H1 (cell line): Measurements from ENCODE around the gene ADAMTS17. TPM values are rescaled to one million over a fixed set of nuclear protein-coding genes. Genes with fewer than 3 reads are reported as not detected.

Experiments
- CTCF ChIA-PET: fragments of 300-600 bp; sonication (Branson Sonifier 250); formaldehyde crosslinking; loops from one replicate; lab custom pipeline; 2021; ENCODE audit not compliant: partially characterized antibody; lab: Charles Lee
- POLR2A ChIA-PET: fragments of 300-600 bp; sonication (Branson Sonifier 250); formaldehyde crosslinking; loops from one replicate; lab custom pipeline; 2021; ENCODE audit warnings: inconsistent platforms; ENCODE audit not compliant: partially characterized antibody; lab: Charles Lee
- DNase-seq, 2 experiments: peaks; one replicate each; pipeline versions ENCODE4 v3.0.0 to v3.0.0-alpha.2; 2010 to 2022; ENCODE audit warnings: low spot score in 2 of 2, low read depth in 1 of 2, mixed read lengths in 1 of 2
- FAIRE-seq: peaks from 2 replicates; lab custom pipeline; 2011; peaks lifted over from hg19 to GRCh38; lab: Jason Lieb, UNC
- H2AFZ ChIP-seq: 2 replicates; pipeline ENCODE4 v1.8.1; 2012; ENCODE audit warnings: low read length, inconsistent platforms
- H2AK5ac ChIP-seq: 2 replicates; pipeline ENCODE4 v1.6.1; 2013; ENCODE audit warnings: low read depth, low read length
- H2BK120ac ChIP-seq: replicated peaks from 2 replicates; pipeline ENCODE3; 2013; ENCODE audit warnings: low read depth, low read length, inconsistent platforms
- H2BK12ac ChIP-seq: 2 replicates; pipeline ENCODE4 v1.6.1; 2013; ENCODE audit warnings: low read depth, low read length
- H2BK15ac ChIP-seq: 2 replicates; pipeline ENCODE4 v1.6.1; 2013; ENCODE audit warnings: low read length
- H2BK20ac ChIP-seq: 2 replicates; pipeline ENCODE4 v1.6.1; 2013; ENCODE audit warnings: low read length
- H2BK5ac ChIP-seq: 2 replicates; pipeline ENCODE4 v1.6.1; 2013; ENCODE audit warnings: low read depth, low read length
- H3K14ac ChIP-seq: 2 replicates; pipeline ENCODE4 v1.6.1; 2013; ENCODE audit warnings: inconsistent platforms; ENCODE audit not compliant: insufficient read length
- H3K18ac ChIP-seq: 2 replicates; pipeline ENCODE4 v1.6.1; 2013; ENCODE audit warnings: low read length; ENCODE audit errors: extremely low read depth
- H3K23ac ChIP-seq: 2 replicates; pipeline ENCODE4 v1.6.1; 2013; ENCODE audit warnings: inconsistent platforms; ENCODE audit not compliant: insufficient read length
- H3K23me2 ChIP-seq: 2 replicates; pipeline ENCODE4 v1.6.1; 2013; ENCODE audit warnings: low read depth, low read length
- H3K27ac ChIP-seq: 2 replicates; pipeline ENCODE4 v1.6.1; 2011; ENCODE audit warnings: low read depth, low read length, inconsistent platforms
- H3K27me3 ChIP-seq, 4 experiments: replicated peaks in 1 of 4; 1 replicate in 1 of 4; 2 replicates in 3 of 4; pipeline versions ENCODE4 v1.6.1 to v1.8.1; 2011 to 2013; ENCODE audit warnings: low read length in 3 of 4, mild to moderate bottlenecking in 3 of 4, inconsistent platforms in 2 of 4, mixed read lengths in 2 of 4, moderate library complexity in 1 of 4; ENCODE audit not compliant: control insufficient read depth in 3 of 4, insufficient read depth in 3 of 4; ENCODE audit errors: extremely low read depth in 1 of 4
- H3K36me3 ChIP-seq, 4 experiments: 2 replicates each; pipeline versions ENCODE4 v1.6.1 to v1.8.1; 2011 to 2013; ENCODE audit warnings: mild to moderate bottlenecking in 4 of 4, low read length in 3 of 4, moderate library complexity in 2 of 4, control low read depth in 1 of 4, inconsistent platforms in 1 of 4; ENCODE audit not compliant: insufficient read depth in 4 of 4, control insufficient read depth in 2 of 4
- H3K4ac ChIP-seq: replicated peaks from 2 replicates; pipeline ENCODE3; 2013; ENCODE audit warnings: low read length, low read depth, mixed read lengths, inconsistent platforms; ENCODE audit not compliant: insufficient read length
- H3K4me1 ChIP-seq, 4 experiments: replicated peaks in 1 of 4; 1 replicate in 1 of 4; 2 replicates in 3 of 4; pipeline versions ENCODE4 v1.6.1 to v1.8.1; 2011 to 2013; ENCODE audit warnings: low read length in 3 of 4, inconsistent platforms in 2 of 4, mixed read lengths in 1 of 4; ENCODE audit not compliant: insufficient read depth in 4 of 4, control insufficient read depth in 3 of 4
- H3K4me2 ChIP-seq, 2 experiments: 2 replicates each; pipeline versions ENCODE4 v1.6.1 to v1.8.1; 2011 to 2013; ENCODE audit warnings: low read depth in 2 of 2, low read length in 2 of 2, control low read depth in 1 of 2, inconsistent platforms in 1 of 2, mild to moderate bottlenecking in 1 of 2; ENCODE audit not compliant: insufficient read depth in 1 of 2
- H3K4me3 ChIP-seq, 4 experiments: fragments of 200-600, 300-600 bp in 1 of 4; sonication (generic), shearing (Covaris generic), sonication (Bioruptor Twin) in 1 of 4; 2 replicates each; pipeline versions ENCODE4 v1.5.1 to v1.8.1; 2011 to 2016; ENCODE audit warnings: low read length in 4 of 4, low read depth in 3 of 4, control low read depth in 2 of 4, inconsistent platforms in 2 of 4, mild to moderate bottlenecking in 2 of 4, mixed read lengths in 1 of 4, moderate library complexity in 1 of 4; ENCODE audit not compliant: insufficient read depth in 2 of 4; ENCODE audit errors: extremely low read depth in 1 of 4
- H3K56ac ChIP-seq: replicated peaks from 2 replicates; pipeline ENCODE3; 2013; ENCODE audit warnings: low read depth, mild to moderate bottlenecking, mixed read lengths, low read length, inconsistent platforms; ENCODE audit not compliant: insufficient read length
- H3K79me1 ChIP-seq: 2 replicates; pipeline ENCODE4 v1.6.1; 2013; ENCODE audit warnings: low read depth, low read length, control low read depth
- H3K79me2 ChIP-seq, 2 experiments: 2 replicates each; pipeline versions ENCODE4 v1.6.1 to v1.8.1; 2012 to 2013; ENCODE audit warnings: low read length in 2 of 2, mild to moderate bottlenecking in 2 of 2, inconsistent platforms in 1 of 2; ENCODE audit not compliant: insufficient read depth in 2 of 2, control insufficient read depth in 1 of 2
- H3K9ac ChIP-seq, 4 experiments: replicated peaks in 1 of 4; 1 replicate in 1 of 4; 2 replicates in 3 of 4; pipeline versions ENCODE4 v1.6.1 to v1.8.1; 2011 to 2013; ENCODE audit warnings: low read depth in 3 of 4, low read length in 3 of 4, control low read depth in 2 of 4, mild to moderate bottlenecking in 2 of 4, moderate library complexity in 2 of 4, inconsistent platforms in 1 of 4; ENCODE audit errors: extremely low read depth in 1 of 4
- H3K9me3 ChIP-seq, 2 experiments: 2 replicates each; pipeline versions ENCODE4 v1.6.1 to v1.8.1; 2012 to 2013; ENCODE audit warnings: mild to moderate bottlenecking in 2 of 2, moderate library complexity in 2 of 2, control low read depth in 1 of 2, inconsistent platforms in 1 of 2, low read depth in 1 of 2, low read length in 1 of 2, mixed read lengths in 1 of 2; ENCODE audit not compliant: insufficient read depth in 2 of 2
- H4K20me1 ChIP-seq, 2 experiments: replicated peaks in 1 of 2; 2 replicates each; pipeline versions ENCODE3 to v1.8.1; 2011 to 2013; ENCODE audit warnings: inconsistent platforms in 2 of 2, low read length in 2 of 2, mild to moderate bottlenecking in 1 of 2; ENCODE audit not compliant: insufficient read depth in 2 of 2, control insufficient read depth in 1 of 2
- H4K5ac ChIP-seq: 2 replicates; pipeline ENCODE4 v1.6.1; 2013; ENCODE audit warnings: low read length, low read depth, mixed read lengths, inconsistent platforms; ENCODE audit not compliant: insufficient read length
- H4K8ac ChIP-seq: 2 replicates; pipeline ENCODE4 v1.8.0; 2013; ENCODE audit warnings: mild to moderate bottlenecking, moderate library complexity, low read length, inconsistent platforms; ENCODE audit not compliant: insufficient read depth; ENCODE audit errors: extremely low read depth
- H4K91ac ChIP-seq: replicated peaks from 2 replicates; pipeline ENCODE3; 2013; ENCODE audit warnings: low read length, mixed read lengths, inconsistent platforms; ENCODE audit not compliant: insufficient read length
- CEBPB ChIP-seq: IDR thresholded peaks from 2 replicates; pipeline ENCODE4 v1.6.1; 2012; ENCODE audit warnings: low read depth, low read length
- KDM5A ChIP-seq: fragments of 200-600 bp; IDR thresholded peaks from 2 replicates; pipeline ENCODE4 v1.7.1; 2012; ENCODE audit warnings: mild to moderate bottlenecking, low read length, inconsistent platforms, mixed read lengths
- POLR2AphosphoS5 ChIP-seq: IDR thresholded peaks from 2 replicates; pipeline ENCODE4 v1.6.1; 2011; ENCODE audit warnings: low read depth, low read length
- SP4 ChIP-seq: IDR thresholded peaks from 2 replicates; pipeline ENCODE4 v1.6.1; 2012; ENCODE audit warnings: low read length, inconsistent platforms
- TCF12 ChIP-seq: IDR thresholded peaks from 2 replicates; pipeline ENCODE4 v1.6.1; 2011; ENCODE audit warnings: low read depth, mild to moderate bottlenecking, low read length
- WGBS, 2 experiments: shearing (Covaris generic) in 1 of 2; methylation state at CpG; one replicate each; pipeline versions ENCODE4 v1.1.6 to v1.1.7; 2013 to 2015; ENCODE audit warnings: low lambda C conversion rate in 2 of 2, mixed read lengths in 2 of 2, inconsistent platforms in 1 of 2, low coverage in 1 of 2, missing lambda C conversion rate in 1 of 2; ENCODE audit not compliant: insufficient replicate concordance in 2 of 2, insufficient coverage in 1 of 2, insufficient read length in 1 of 2; ENCODE audit errors: extremely low coverage in 1 of 2, missing lambda C conversion rate in 1 of 2; 5-methylcytosine and 5-hydroxymethylcytosine counted together
- polyA plus RNA-seq, 7 experiments: library from polyadenylated mRNA; depleted of rRNA in 3 of 7; stranded (reverse) in 5 of 7; unstranded in 2 of 7; fragments of >200 nt in 5 of 7; fragments of 200-250 nt in 2 of 7; gene quantifications; 1 replicate in 5 of 7; 2 replicates in 1 of 7; 4 replicates in 1 of 7; pipeline versions ENCODE4 v1.2.1 to v1.2.3, GENCODE V29; 2011 to 2013; ENCODE audit warnings: missing spikeins in 2 of 7, mixed read lengths in 2 of 7
- total RNA-seq: library from RNA; stranded (reverse); fragmentation: NEBNext Ultra II Directional; extraction: Animal tissue kit (Norgen Biotek cat#: 25700); gene quantifications from 2 replicates; pipeline ENCODE4 v1.2.1, GENCODE V29; 2021
- TF ChIP-seq, protein P1 (sequence below): IDR thresholded peaks from 2 replicates; pipeline ENCODE4 v1.6.1; 2012; ENCODE audit warnings: low read length, inconsistent platforms

ADAMTS17 gene
- total and polyA plus RNA-seq, 2 of the 8 experiments (the other 6 are each of a cell fraction or from before 2014, with no cell fraction given) = 0.51 to 1.7 TPM

DNA sequence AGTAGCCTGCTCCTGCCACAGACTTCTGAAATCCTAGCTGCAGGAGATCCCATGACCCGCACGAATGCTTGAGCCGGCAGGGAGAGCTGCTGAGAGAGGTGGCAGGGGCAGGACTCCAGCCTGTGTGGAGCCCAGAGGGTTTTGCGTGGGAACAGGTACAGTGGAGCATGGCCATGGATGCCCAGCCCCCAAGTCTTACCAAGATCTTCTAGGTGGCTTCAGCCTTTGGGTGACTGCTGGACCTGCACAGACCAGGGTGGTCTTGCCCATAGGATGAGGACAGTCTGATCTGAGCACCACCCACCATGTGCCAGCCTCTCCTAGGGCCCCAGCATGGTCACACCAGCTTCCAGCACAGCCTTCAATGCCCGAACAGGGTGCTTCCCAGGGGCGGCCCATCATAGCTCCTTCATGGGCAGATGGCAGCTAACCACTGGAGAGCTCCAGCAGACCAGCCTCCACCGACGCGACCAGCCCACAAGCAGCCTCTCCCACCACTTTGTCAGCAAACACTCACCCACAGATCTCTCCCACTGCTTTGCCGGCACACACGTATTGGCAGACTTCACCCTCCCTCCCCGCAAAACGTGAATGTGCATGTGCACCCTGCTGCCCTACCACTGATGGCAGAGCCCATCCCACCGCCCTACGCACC lies 56.0 kb downstream of the ADAMTS17 start:
- FAIRE-seq (no peak), DNase-seq (no peak)
- Histone ChIP-seq H3K36me3 (no peaks in the 10 kb centered on the region; a peak in 1 of 8 replicates), H3K4me2 (no peak overlapping the region), H3K79me1 (no peaks in the 10 kb centered on the region; the same call in 1 of the 2 replicates), H4K5ac (no peak overlapping the region), H3K56ac (no peak overlapping the region), H2BK20ac (no peak overlapping the region), H3K4me3 (no peak overlapping the region), H3K4me1 (no peaks in the 10 kb centered on the region), H4K91ac (no peak overlapping the region), H4K8ac (no peak overlapping the region), H3K9ac (no peak overlapping the region), H2AFZ (no peak overlapping the region), H3K9me3 (0 out of 4 replicates have a peak, but pooled peaks cover 0 to 4% of the 10 kb centered on the region in 2 experiments), H3K27me3 (no peaks in the 10 kb centered on the region), H3K4ac (no peak overlapping the region), H3K14ac (no peak overlapping the region), H4K20me1 (no peaks in the 10 kb centered on the region), H3K18ac (no peak overlapping the region), H2BK12ac (no peak overlapping the region), H2BK120ac (no peak overlapping the region), H3K23me2 (no peaks in the 10 kb centered on the region), H3K23ac (no peak overlapping the region), H2AK5ac (no peak overlapping the region), H3K27ac (no peak overlapping the region), H2BK15ac (no peak overlapping the region), H3K79me2 (no peaks in the 10 kb centered on the region), H2BK5ac (no peak overlapping the region)
- no peak for TF ChIP-seq TCF12
- TF ChIP-seq POLR2AphosphoS5 = no peak
- TF ChIP-seq, protein P1, sequence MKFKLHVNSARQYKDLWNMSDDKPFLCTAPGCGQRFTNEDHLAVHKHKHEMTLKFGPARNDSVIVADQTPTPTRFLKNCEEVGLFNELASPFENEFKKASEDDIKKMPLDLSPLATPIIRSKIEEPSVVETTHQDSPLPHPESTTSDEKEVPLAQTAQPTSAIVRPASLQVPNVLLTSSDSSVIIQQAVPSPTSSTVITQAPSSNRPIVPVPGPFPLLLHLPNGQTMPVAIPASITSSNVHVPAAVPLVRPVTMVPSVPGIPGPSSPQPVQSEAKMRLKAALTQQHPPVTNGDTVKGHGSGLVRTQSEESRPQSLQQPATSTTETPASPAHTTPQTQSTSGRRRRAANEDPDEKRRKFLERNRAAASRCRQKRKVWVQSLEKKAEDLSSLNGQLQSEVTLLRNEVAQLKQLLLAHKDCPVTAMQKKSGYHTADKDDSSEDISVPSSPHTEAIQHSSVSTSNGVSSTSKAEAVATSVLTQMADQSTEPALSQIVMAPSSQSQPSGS = no peak
- TF ChIP-seq CEBPB = no peak
- no peak for TF ChIP-seq KDM5A
- no peak for TF ChIP-seq SP4
- 94% methylated on average over 13 of the region's 15 CpGs; no CpG with 5 or more reads in 1 of the 2 experiments for WGBS, 2 experiments
- POLR2A ChIA-PET = no interaction called here
- CTCF ChIA-PET = interaction anchor here (0.9 to 1.7 kb wide), 2 partner anchors 18 to 29 kb away, joined by 3 to 4 read pairs; no protein-coding TSS in a partner anchor
